Spleen (tissue), 11 donors: ENCODE data around the gene BBS9. TPM values are rescaled to one million over a fixed set of nuclear protein-coding genes. Genes with fewer than 3 reads are reported as not detected.
"Not testable (repeated sequence)": the region's sequence is repeated elsewhere in the genome, so short reads cannot be mapped to it uniquely, and the experiment has no call there.

ENCODE experiments used
- DNase-seq: peaks from one replicate; pipeline ENCODE4 v3.0.0-alpha.2; 2020
- H3K27ac ChIP-seq, 8 donors: fragments of 200-600 bp; sonication (generic) in 7 of 8; 1 replicate in 4 of 8; 2 replicates in 4 of 8; pipeline versions ENCODE4 v1.5.0 to v1.8.0; 2016 to 2021; ENCODE audit warnings: inconsistent platforms in 4 of 8, mild to moderate bottlenecking in 4 of 8, moderate library complexity in 1 of 8
- H3K27me3 ChIP-seq, 7 donors: fragments of 200-600 bp; sonication (generic) in 6 of 7; replicated peaks in 1 of 7; 1 replicate in 4 of 7; 2 replicates in 3 of 7; pipeline versions ENCODE4 v1.5.0 to v1.8.0; 2016 to 2021; ENCODE audit warnings: inconsistent platforms in 3 of 7, mild to moderate bottlenecking in 1 of 7
- H3K36me3 ChIP-seq, 6 donors: fragments of 200-600 bp; sonication (generic) in 5 of 6; 1 replicate in 4 of 6; 2 replicates in 2 of 6; pipeline versions ENCODE4 v1.5.0 to v1.8.0; 2016 to 2021; ENCODE audit warnings: inconsistent platforms in 2 of 6
- H3K4me1 ChIP-seq, 6 donors: fragments of 200-600 bp; sonication (generic) in 5 of 6; 1 replicate in 3 of 6; 2 replicates in 3 of 6; pipeline versions ENCODE4 v1.5.0 to v1.8.0; 2016 to 2021; ENCODE audit warnings: inconsistent platforms in 3 of 6
- H3K4me3 ChIP-seq, 8 donors: fragments of 200-600 bp; sonication (generic) in 7 of 8; 1 replicate in 4 of 8; 2 replicates in 4 of 8; pipeline versions ENCODE4 v1.5.0 to v1.8.0; 2016 to 2021; ENCODE audit warnings: inconsistent platforms in 4 of 8, mild to moderate bottlenecking in 4 of 8, moderate library complexity in 2 of 8
- H3K9me3 ChIP-seq, 8 donors: fragments of 200-600 bp; sonication (generic) in 7 of 8; 1 replicate in 4 of 8; 2 replicates in 4 of 8; pipeline versions ENCODE4 v1.5.0 to v1.8.0; 2016 to 2021; ENCODE audit warnings: inconsistent platforms in 4 of 8
- POLR2A ChIP-seq, 3 donors: fragments of 450-650 bp; IDR thresholded peaks; one replicate each; pipeline ENCODE4 v1.5.1; 2017; ENCODE audit warnings: antibody characterized with exemption in 3 of 3, mild to moderate bottlenecking in 1 of 3
- POLR2AphosphoS5 ChIP-seq, 3 donors: sonication (generic); formaldehyde crosslinking; IDR thresholded peaks; one replicate each; pipeline ENCODE4 v1.5.1; 2017; ENCODE audit warnings: antibody characterized with exemption in 3 of 3
- WGBS, 5 donors: extraction: QIAGEN DNeasy Blood & Tissue Kit in 3 of 5; methylation state at CpG; one replicate each; pipeline versions ENCODE4 v1.1.5 to v1.1.7; 2013 to 2018; 5-methylcytosine and 5-hydroxymethylcytosine counted together
- intact Hi-C: fragments of 100-400 bp; cut with DNase I; formaldehyde crosslinking; loops from one replicate; pipeline ENCODE4 v1.15.0; 2023; ENCODE audit warnings: low total_unique reads
- polyA plus RNA-seq, 3 donors: library from polyadenylated mRNA; stranded (reverse); fragments of 200-250 nt; gene quantifications; one replicate each; pipeline ENCODE4 v1.2.1, GENCODE V29; 2013
- total RNA-seq, 7 donors: library from RNA; depleted of rRNA in 3 of 7; stranded (reverse); fragments of >200 nt in 3 of 7; fragmentation: NEBNext Ultra II Directional in 4 of 7; extraction: Animal tissue kit (Norgen Biotek cat#: 25700) in 4 of 7; gene quantifications; one replicate each; pipeline versions ENCODE4 v1.1.0 to v1.2.1, GENCODE V29; 2016 to 2021
- TF ChIP-seq, protein P1 (sequence below), 11 experiments: fragments of 200-600 bp in 7 of 11; fragments of 450-650 bp in 4 of 11; sonication (generic) in 4 of 11; IDR thresholded peaks in 8 of 11; conservative IDR thresholded peaks in 3 of 11; 1 replicate in 7 of 11; 2 replicates in 4 of 11; pipeline versions ENCODE4 v1.4.0 to v1.8.0; 2016 to 2021; ENCODE audit warnings: antibody characterized with exemption in 11 of 11, inconsistent platforms in 4 of 11, mild to moderate bottlenecking in 1 of 11
- donor health status: healthy with polysubstance abuse.
- donor health status: DM: no; HTN: no; CAD: no; lungs with moderate emphysema.
- donor health status: DM: no; HTN: no; CAD: no.
- donor health status: Bipolar disorder and iron deficiency.
- donor health status: healthy.
- donor health status: DM: no; HTN: no; CAD: no.
- donor health status: DM: yes; HTN: yes; CAD: no.

The BBS9 gene
- total and polyA plus RNA-seq, 10 donors, result 2.3 to 44.1 (median 25.3) TPM

DNA sequence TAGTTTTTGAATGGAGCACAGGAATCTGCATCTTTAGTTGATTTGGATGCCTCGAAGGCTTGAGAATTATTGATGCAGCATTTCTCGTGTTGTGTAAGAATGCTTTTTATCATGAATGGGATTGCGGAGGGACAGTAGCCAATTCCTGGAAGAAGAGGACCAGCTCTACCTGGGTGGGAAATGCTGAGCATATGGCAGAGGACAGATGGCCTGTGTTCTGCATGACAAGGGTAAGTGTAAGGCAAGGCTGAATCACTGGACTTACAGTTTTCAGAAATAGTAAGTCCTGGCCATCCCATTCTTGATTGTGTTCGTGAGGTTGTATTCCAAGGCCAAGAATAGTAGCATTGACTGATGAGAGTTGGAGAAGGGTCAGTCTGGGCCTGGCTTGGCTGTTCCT lies 36.1 kb upstream of the BBS9 start:
- intact Hi-C loops, result no loop called here
- Histone ChIP-seq H3K9me3 (no peaks in the 10 kb centered on the region), H3K27me3 (no peaks in the 10 kb centered on the region), H3K36me3 (peaks cover 6 to 58% (median 49%) of the 10 kb centered on the region in 6 donors), H3K4me1 (peaks cover 0 to 4% (median 0%) of the 10 kb centered on the region in 6 donors), H3K4me3 (no peak overlapping the region), H3K27ac (peak overlapping the region in 1 of 8 donors; percentile 9)
- no peak for DNase-seq
- WGBS, 5 donors, result 90 to 100% (median 95%) methylated on average over 4 of the region's 4 CpGs
- TF ChIP-seq POLR2A (IDR thresholded peaks at IDR 0.05) (no peak), POLR2AphosphoS5 (IDR thresholded peaks at IDR 0.05) (no peak)
- TF ChIP-seq, protein P1, sequence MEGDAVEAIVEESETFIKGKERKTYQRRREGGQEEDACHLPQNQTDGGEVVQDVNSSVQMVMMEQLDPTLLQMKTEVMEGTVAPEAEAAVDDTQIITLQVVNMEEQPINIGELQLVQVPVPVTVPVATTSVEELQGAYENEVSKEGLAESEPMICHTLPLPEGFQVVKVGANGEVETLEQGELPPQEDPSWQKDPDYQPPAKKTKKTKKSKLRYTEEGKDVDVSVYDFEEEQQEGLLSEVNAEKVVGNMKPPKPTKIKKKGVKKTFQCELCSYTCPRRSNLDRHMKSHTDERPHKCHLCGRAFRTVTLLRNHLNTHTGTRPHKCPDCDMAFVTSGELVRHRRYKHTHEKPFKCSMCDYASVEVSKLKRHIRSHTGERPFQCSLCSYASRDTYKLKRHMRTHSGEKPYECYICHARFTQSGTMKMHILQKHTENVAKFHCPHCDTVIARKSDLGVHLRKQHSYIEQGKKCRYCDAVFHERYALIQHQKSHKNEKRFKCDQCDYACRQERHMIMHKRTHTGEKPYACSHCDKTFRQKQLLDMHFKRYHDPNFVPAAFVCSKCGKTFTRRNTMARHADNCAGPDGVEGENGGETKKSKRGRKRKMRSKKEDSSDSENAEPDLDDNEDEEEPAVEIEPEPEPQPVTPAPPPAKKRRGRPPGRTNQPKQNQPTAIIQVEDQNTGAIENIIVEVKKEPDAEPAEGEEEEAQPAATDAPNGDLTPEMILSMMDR (IDR thresholded peaks at IDR 0.05 in 8 of 11, conservative IDR thresholded peaks at IDR 0.05 in 3 of 11), result no peak

DNA sequence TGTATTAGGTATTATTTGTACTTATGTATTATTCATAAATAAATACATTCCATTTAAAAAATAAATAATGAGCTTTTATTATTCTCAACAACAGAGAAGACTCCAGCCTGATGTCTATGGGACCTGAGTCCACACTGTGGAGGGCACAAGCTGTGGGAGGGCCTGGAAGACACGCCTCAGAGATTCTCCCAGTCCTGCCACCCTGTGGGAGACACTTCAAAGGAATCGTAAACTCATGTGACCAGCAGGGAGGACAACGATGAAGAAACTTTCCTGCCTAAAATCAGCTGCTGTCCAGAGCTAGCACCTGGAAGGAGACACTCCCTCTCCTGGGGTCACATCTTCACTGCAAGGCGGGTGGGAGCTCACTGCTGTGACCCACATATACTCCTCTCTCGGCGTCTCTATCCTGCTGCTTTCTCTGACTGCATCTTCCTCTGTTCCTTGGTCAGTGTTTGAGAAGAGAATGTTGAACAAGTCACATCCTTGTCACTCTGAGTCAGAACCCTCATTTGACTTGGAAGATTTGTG lies 34.6 kb upstream of the BBS9 start:
- DNase-seq, H3K4me3 ChIP-seq, H3K27ac ChIP-seq, H3K9me3 ChIP-seq, intact Hi-C loops, H3K27me3 ChIP-seq: not testable (repeated sequence)
- 86 to 94% (median 89%) methylated on average over 3 to 6 of the region's 6 CpGs for WGBS, 5 donors
- H3K4me1 ChIP-seq, result peaks cover 0 to 19% (median 2%) of the 10 kb centered on the region in 6 donors
- peaks cover 6 to 70% (median 56%) of the 10 kb centered on the region in 6 donors for H3K36me3 ChIP-seq

DNA sequence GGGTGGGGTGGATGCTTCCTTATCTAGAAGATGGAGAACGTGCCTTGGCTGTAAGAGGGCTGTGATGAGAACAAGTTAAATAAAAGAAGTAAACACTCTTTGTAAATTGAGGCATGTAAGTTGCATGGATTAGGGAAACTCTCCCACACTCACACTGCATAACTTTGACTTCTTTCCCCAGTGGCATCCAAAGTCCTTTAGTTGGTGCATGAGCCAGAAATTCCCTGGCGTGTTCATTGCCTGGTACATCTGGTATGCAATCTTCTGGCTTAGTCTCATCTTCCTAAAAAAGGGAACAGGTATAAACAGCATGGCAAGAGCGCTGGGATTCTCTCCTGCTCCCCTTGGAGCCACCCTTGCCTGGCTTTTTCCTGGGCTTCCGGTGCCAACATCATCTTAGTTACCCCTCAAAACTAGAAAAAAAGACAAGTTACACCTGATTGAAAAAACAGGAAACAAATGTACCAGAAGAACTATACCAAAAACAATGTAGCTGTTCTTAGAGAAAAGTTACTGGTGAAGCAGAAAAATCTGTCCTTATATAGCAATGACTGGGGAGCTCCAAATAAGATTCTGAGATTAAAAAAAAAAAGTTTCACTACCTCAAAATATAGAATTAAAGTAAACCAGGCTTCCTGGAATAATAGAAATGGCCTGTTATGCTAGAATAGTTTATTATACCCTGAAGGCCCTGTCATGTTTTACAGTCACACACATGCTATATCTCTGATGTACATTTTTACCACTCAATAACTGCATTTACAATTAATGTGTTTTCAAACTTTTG lies 30.0 kb upstream of the BBS9 start:
- Histone ChIP-seq H3K4me1 (peaks cover 0 to 64% (median 16%) of the 10 kb centered on the region in 6 donors), H3K27me3 (no peaks in the 10 kb centered on the region), H3K9me3 (no peaks in the 10 kb centered on the region), H3K27ac (peak overlapping the region; percentile 24 to 80 (median 56)), H3K4me3 (no peak overlapping the region), H3K36me3 (peaks cover 3 to 98% (median 71%) of the 10 kb centered on the region in 6 donors)
- DNase-seq, result no peak
- TF ChIP-seq POLR2AphosphoS5 (IDR thresholded peaks at IDR 0.05), result no peak
- TF ChIP-seq, protein P1 (IDR thresholded peaks at IDR 0.05 in 8 of 11, conservative IDR thresholded peaks at IDR 0.05 in 3 of 11), result no peak
- TF ChIP-seq POLR2A (IDR thresholded peaks at IDR 0.05), result no peak
- intact Hi-C loops, result no loop called here
- WGBS, 5 donors, result 61 to 89% (median 66%) methylated on average over 4 of the region's 4 CpGs

DNA sequence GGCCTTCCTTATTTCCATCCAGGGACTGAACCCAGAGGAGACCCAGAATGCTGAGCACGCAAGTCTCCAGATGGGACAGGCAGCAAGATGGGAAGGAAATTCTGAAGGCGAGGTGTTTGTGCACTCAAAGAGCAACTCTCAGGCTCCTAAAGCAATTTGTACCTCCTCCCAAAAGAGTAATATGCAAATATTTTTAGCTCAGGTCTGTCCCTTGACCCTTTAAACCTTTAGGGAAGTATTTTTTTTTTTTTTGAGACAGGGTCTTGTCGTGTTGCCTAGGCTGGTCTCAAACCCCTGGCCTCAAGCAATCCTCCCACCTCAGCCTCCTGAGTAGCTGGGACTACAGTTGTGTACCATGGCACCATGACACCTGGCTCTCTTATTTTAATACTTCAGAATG lies 28.6 kb upstream of the BBS9 start:
- Histone ChIP-seq H3K9me3 (no peaks in the 10 kb centered on the region), H3K27me3 (no peaks in the 10 kb centered on the region), H3K27ac (peak overlapping the region in 7 of 8 donors; percentile 31 to 80 (median 64)), H3K4me3 (peak overlapping the region in 1 of 8 donors; percentile 51), H3K36me3 (peaks cover 0 to 84% (median 58%) of the 10 kb centered on the region in 6 donors), H3K4me1 (peaks cover 0 to 78% (median 29%) of the 10 kb centered on the region in 6 donors)
- TF ChIP-seq POLR2A (IDR thresholded peaks at IDR 0.05), result no peak
- TF ChIP-seq POLR2AphosphoS5 (IDR thresholded peaks at IDR 0.05), result no peak
- TF ChIP-seq, protein P1 (IDR thresholded peaks at IDR 0.05 in 8 of 11, conservative IDR thresholded peaks at IDR 0.05 in 3 of 11), result no peak
- WGBS, 5 donors, result 61 to 69% (median 64%) methylated on average over 3 of the region's 3 CpGs
- intact Hi-C loops, result no loop called here
- no peak for DNase-seq
